HL-60 (cell line): ENCODE results near the gene C5orf46.

Experiments used
- DNase-seq, 2 experiments: peaks; one replicate each; pipeline ENCODE4 v3.0.0-alpha.2; 2010 to 2020; ENCODE audit warnings: low read depth in 1 of 2, low spot score in 1 of 2
- H3K27ac ChIP-seq: fragments of 250-450 bp; sonication (Bioruptor Pico); replicated peaks from 2 replicates; pipeline ENCODE4 v1.5.1; 2020; ENCODE audit warnings: mild to moderate bottlenecking, moderate library complexity
- H3K27me3 ChIP-seq: fragments of 250-450 bp; sonication (Bioruptor Pico); 2 replicates; pipeline ENCODE4 v1.5.1; 2021; ENCODE audit warnings: mild to moderate bottlenecking, moderate library complexity; ENCODE audit not compliant: insufficient read depth, poor library complexity, severe bottlenecking
- H3K4me3 ChIP-seq: replicated peaks from 2 replicates; pipeline ENCODE4 v1.5.1; 2011; ENCODE audit warnings: mild to moderate bottlenecking, control low read depth, low read length; ENCODE audit not compliant: insufficient read depth
- GABPA ChIP-seq: IDR thresholded peaks from 2 replicates; pipeline ENCODE4 v1.6.1; 2012; ENCODE audit warnings: low read depth
- POLR2AphosphoS5 ChIP-seq: IDR thresholded peaks from 2 replicates; pipeline ENCODE4 v1.6.1; 2012; ENCODE audit warnings: low read depth
- SPI1 ChIP-seq: IDR thresholded peaks from 2 replicates; pipeline ENCODE4 v1.6.1; 2012; ENCODE audit warnings: low read depth, mild to moderate bottlenecking, borderline replicate concordance
- TF ChIP-seq, protein P1 (sequence below): IDR thresholded peaks from one replicate; pipeline ENCODE4 v1.5.1; 2011; ENCODE audit warnings: low read length, control low read depth, inconsistent platforms; ENCODE audit not compliant: insufficient read depth
- TF ChIP-seq, protein P2 (sequence below): IDR thresholded peaks from 2 replicates; pipeline ENCODE4 v1.6.1; 2012; ENCODE audit warnings: low read depth; ENCODE audit not compliant: insufficient replicate concordance

The C5orf46 gene

DNA sequence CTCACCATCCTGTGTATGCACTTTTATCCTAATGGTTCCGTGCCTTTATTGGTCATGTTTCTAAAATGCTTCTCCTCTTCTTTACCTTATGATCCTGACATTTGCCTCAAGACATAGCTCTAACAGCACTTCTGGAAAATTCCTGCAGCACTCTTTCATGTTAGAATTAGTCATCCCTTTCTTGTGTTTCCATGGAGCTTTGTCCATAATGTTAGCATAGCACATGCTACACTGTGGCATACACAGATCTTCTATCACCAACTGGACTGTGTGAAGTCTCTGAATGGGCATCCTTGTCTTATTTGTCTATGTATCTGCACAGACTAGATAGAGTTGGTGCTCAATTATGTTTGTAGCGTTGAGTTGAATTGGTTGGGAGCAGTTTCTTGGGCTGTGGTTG, 25.9 kb downstream of the C5orf46 start:
- peaks cover 11% of the 10 kb centered on the region for H3K27me3 ChIP-seq
- no peak overlapping the region for H3K4me3 ChIP-seq
- no peak for DNase-seq
- H3K27ac ChIP-seq = no peak overlapping the region
- TF ChIP-seq, protein P1, sequence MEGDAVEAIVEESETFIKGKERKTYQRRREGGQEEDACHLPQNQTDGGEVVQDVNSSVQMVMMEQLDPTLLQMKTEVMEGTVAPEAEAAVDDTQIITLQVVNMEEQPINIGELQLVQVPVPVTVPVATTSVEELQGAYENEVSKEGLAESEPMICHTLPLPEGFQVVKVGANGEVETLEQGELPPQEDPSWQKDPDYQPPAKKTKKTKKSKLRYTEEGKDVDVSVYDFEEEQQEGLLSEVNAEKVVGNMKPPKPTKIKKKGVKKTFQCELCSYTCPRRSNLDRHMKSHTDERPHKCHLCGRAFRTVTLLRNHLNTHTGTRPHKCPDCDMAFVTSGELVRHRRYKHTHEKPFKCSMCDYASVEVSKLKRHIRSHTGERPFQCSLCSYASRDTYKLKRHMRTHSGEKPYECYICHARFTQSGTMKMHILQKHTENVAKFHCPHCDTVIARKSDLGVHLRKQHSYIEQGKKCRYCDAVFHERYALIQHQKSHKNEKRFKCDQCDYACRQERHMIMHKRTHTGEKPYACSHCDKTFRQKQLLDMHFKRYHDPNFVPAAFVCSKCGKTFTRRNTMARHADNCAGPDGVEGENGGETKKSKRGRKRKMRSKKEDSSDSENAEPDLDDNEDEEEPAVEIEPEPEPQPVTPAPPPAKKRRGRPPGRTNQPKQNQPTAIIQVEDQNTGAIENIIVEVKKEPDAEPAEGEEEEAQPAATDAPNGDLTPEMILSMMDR = no peak
- TF ChIP-seq SPI1 = no peak
- TF ChIP-seq, protein P2, sequence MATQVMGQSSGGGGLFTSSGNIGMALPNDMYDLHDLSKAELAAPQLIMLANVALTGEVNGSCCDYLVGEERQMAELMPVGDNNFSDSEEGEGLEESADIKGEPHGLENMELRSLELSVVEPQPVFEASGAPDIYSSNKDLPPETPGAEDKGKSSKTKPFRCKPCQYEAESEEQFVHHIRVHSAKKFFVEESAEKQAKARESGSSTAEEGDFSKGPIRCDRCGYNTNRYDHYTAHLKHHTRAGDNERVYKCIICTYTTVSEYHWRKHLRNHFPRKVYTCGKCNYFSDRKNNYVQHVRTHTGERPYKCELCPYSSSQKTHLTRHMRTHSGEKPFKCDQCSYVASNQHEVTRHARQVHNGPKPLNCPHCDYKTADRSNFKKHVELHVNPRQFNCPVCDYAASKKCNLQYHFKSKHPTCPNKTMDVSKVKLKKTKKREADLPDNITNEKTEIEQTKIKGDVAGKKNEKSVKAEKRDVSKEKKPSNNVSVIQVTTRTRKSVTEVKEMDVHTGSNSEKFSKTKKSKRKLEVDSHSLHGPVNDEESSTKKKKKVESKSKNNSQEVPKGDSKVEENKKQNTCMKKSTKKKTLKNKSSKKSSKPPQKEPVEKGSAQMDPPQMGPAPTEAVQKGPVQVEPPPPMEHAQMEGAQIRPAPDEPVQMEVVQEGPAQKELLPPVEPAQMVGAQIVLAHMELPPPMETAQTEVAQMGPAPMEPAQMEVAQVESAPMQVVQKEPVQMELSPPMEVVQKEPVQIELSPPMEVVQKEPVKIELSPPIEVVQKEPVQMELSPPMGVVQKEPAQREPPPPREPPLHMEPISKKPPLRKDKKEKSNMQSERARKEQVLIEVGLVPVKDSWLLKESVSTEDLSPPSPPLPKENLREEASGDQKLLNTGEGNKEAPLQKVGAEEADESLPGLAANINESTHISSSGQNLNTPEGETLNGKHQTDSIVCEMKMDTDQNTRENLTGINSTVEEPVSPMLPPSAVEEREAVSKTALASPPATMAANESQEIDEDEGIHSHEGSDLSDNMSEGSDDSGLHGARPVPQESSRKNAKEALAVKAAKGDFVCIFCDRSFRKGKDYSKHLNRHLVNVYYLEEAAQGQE = no peak
- no peak for TF ChIP-seq GABPA
- TF ChIP-seq POLR2AphosphoS5 = no peak

DNA sequence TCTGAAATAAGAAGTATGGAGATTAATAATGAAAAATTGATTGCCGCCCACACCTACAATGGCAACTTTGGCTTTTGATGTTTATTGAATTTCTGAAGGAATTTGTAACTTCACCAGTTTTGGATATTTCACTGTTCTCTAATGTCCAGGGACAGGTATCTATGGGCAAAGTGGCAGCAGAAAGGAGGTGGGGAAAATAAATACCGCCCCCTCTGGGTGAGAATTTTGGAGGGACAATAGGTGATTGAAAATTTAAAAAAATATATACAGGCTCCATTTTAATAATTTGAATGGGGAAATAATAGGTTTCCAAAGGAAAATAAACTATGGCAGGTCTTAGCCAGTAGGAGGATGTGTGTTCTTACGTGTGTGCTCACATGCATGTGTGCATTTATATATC, 26.6 kb downstream of the C5orf46 start:
- Histone ChIP-seq H3K4me3 (no peak overlapping the region), H3K27ac (no peak overlapping the region), H3K27me3 (peaks cover 9% of the 10 kb centered on the region)
- TF ChIP-seq, protein P1 = no peak
- no peak for TF ChIP-seq GABPA
- no peak for TF ChIP-seq POLR2AphosphoS5
- TF ChIP-seq, protein P2 = no peak
- DNase-seq = no peak

DNA sequence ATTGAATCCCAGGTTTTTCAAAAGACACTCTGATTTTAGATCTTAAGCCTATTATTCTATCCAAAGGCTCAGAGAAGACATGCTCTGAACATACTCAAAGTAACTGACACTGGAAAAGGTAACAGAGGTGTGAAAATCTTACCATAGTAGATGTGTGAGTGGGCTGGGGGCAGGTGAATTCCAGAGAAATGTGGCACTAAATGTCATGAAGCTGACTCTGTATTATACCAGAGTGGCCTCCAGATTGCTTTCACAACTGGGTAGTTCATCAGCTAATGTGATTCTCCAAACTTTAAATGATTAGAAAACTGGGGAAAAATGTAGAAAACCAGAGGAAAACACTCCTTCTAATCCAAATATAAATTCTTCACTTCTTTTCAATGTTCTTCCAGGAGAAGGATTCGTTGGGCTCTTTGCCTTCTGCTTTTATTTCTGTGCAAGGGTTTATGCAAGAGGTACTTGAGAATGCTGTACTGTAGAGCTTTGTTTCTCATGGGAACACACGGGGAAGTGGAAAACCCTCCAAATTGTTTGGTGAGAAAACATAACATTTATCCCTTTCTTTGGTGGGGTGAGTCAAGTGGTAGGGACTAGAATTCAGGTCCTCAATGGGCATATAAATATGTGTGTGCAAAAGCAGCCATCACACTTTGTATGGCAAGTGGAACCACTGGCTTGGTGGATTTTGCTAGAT, 28.1 kb downstream of the C5orf46 start, which contains the start of gene SCGB3A2:
SCGB3A2 (plus strand) TSS at position 646 of the 694 bp plus-strand sequence. CDS start 93 bp downstream, outside the sequence.
- DNase-seq = no peak
- H3K27me3 ChIP-seq = peaks cover 6% of the 10 kb centered on the region
- no peak within 1 kb of the TSS for H3K4me3 ChIP-seq
- no peak within 1 kb of the TSS for H3K27ac ChIP-seq
- TF ChIP-seq SPI1 (no peak), GABPA (no peak), POLR2AphosphoS5 (no peak)
- TF ChIP-seq, protein P2 = no peak
- TF ChIP-seq, protein P1 = no peak
